ENCODE measurements around the gene VWC2L.

VWC2L gene

DNA sequence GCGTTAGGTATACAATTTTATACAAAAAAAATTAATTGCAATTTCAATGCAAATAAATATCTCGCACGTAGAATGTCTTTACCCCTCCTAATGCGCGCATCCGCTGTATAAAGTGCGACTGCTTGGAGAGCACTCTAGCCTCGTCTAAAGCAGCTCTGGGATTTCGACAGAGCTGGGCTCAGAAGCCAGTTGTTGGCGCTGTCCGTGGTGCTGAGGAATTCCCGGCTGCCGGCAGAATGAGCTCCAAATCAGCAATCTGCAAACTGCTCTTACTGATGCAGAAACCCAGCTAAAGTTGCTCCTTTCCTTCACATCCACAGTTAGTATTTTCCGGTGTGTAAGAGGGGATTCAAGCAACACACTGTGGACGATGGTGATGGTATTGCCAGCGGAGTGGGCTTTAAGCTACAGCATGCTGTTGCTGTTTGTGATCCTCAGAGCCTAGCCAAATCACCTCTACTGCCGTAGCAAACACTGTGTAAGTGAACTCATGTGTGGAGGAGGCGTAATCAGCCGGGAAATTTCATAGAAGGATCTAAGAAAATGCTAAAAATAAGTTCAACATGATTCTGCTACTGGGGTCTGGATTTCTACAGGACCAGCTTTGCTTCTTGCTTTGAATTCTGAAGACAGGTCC, at the start of gene VWC2L:
TSS of gene VWC2L (plus strand) at position 137 of the 637 bp plus-strand sequence. CDS start 3,140 bp downstream, outside the sequence.
- no peaks in the 10 kb centered on the region for H3K9me3 Mint-ChIP-seq
- H3K36me3 Mint-ChIP-seq = no peaks in the 10 kb centered on the region
- no peak within 1 kb of the TSS for H3K27ac Mint-ChIP-seq
- ATAC-seq (no peak), DNase-seq (ENCODE audit: low spot score in 2 of 2) (peak in 1 of 2 donors; percentile 47)
- no peaks in the 10 kb centered on the region for H3K4me1 Mint-ChIP-seq
- no peak within 1 kb of the TSS for H3K4me3 Mint-ChIP-seq

DNA sequence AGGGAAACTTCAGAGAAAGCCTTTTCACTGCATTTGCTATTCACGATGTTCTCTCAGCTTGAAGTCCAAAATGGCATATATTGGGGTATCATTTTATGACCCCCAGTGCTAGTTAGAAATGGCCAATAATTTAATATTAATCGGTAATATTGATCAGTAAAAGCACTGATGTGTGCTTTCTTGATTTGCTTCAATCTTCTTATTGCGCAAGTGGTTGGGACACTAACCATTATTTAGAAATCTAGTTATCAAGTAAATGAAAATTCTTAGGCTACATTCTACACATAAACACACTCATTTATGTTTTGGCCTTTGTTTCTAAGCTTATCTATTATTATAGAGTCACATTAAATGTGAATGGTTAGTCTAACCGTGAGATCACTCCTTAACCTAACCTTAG, 49.7 kb upstream of the VWC2L start:
- ATAC-seq (no peak), DNase-seq (ENCODE audit: low spot score in 2 of 2) (no peak)
- Mint-ChIP-seq H3K4me3 (no peak overlapping the region), H3K36me3 (no peaks in the 10 kb centered on the region), H3K4me1 (no peaks in the 10 kb centered on the region), H3K9me3 (peaks cover 8% of the 10 kb centered on the region), H3K27ac (no peak overlapping the region)

DNA sequence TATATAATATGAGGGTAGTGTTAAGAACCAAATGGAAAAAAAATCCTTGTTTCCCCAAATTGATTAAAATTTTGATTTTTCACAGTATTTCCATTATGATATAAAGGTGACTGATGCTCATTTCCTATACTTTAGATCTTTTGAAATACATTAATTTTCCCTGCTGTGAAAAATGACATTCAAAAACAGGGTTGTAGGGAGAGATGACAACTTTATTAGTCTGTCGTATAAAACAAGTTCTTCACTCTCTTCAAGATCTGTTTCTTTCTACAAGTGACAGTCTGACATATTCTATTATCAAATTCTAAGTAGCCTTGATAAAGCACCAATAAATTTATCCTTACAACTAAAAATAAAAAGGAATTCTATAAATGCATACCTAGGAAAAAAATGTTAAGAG, 45.3 kb upstream of the VWC2L start:
- DNase-seq (ENCODE audit: low spot score in 2 of 2) (no peak), ATAC-seq (no peak)
- H3K36me3 Mint-ChIP-seq = no peaks in the 10 kb centered on the region
- no peak overlapping the region for H3K27ac Mint-ChIP-seq
- no peak overlapping the region for H3K4me3 Mint-ChIP-seq
- H3K4me1 Mint-ChIP-seq = no peaks in the 10 kb centered on the region
- H3K9me3 Mint-ChIP-seq = peaks cover 7% of the 10 kb centered on the region

DNA sequence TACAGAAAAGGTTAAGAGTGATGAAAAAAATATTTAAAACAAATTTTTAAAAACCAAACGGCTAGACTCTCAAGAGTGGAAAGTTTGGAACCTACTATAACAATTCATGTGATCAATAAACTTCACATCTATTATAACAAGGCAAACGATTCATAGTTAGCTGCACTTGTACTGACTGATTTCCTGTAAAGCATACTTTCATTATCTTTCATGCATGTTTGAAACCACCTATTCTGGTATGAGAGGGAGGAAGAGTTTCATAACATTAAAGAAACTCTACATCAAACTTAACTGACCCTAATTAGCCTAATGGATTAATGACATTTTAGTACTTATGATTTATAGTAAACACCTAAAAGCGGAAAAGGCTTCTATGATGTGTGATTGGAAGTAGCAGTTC, 43.7 kb upstream of the VWC2L start:
- DNase-seq (ENCODE audit: low spot score in 2 of 2) (no peak), ATAC-seq (no peak)
- no peaks in the 10 kb centered on the region for H3K36me3 Mint-ChIP-seq
- no peaks in the 10 kb centered on the region for H3K4me1 Mint-ChIP-seq
- H3K4me3 Mint-ChIP-seq = no peak overlapping the region
- H3K9me3 Mint-ChIP-seq = peaks cover 9% of the 10 kb centered on the region
- H3K27ac Mint-ChIP-seq = no peak overlapping the region

DNA sequence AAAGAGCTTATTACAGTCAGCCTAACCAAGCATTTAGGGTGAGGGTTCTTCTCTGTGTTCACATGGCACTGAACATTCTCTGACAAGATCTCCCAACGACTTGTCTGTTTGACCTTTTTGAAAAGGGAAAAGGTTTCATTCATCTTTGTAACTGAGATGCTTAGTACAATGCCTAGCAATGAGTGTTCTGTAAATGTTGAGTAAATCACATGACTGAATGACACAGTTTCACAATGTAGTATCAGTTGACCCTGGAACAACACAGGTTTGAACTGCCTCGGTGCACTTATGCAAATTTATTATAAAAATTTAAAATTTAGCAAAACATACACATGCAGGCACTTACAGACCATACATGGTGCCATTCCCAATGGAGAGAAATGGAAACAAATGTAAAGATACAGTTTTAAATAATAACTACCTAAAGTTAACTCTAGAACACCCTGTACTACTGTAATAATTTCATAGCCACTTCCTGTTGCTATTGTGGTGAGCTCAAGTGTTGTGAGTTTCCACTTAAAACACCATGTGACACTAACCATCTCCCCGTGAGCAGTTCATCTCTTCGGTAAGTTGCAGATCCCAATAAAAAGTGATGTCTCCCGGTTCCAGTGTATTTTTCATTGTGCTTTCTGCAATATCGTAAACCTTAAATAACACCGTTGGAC, 34.1 kb upstream of the VWC2L start:
- H3K9me3 Mint-ChIP-seq = peaks cover 7% of the 10 kb centered on the region
- no peaks in the 10 kb centered on the region for H3K36me3 Mint-ChIP-seq
- no peaks in the 10 kb centered on the region for H3K4me1 Mint-ChIP-seq
- DNase-seq (ENCODE audit: low spot score in 2 of 2) = no peak
- H3K27ac Mint-ChIP-seq = no peak overlapping the region
- no peak overlapping the region for H3K4me3 Mint-ChIP-seq
- no peak for ATAC-seq

DNA sequence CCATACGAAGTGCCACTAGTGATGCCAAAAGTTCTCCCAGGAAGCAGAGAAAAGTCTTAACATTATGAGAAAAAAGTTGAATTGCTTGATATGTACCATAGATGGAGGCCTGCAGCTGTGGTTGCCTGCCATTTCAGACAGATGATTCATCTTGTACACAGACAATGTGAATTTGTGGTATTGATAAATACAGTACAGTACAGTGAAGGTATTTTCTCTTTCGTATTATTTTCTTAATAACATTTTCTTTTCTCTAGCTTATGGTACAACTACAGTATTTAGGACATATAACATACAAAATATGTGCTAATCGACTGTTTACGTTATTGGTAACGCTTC, 33.6 kb upstream of the VWC2L start:
- DNase-seq (ENCODE audit: low spot score in 2 of 2) (no peak), ATAC-seq (no peak)
- Mint-ChIP-seq H3K4me3 (no peak overlapping the region), H3K9me3 (peaks cover 5% of the 10 kb centered on the region), H3K36me3 (no peaks in the 10 kb centered on the region), H3K4me1 (no peaks in the 10 kb centered on the region), H3K27ac (no peak overlapping the region)

DNA sequence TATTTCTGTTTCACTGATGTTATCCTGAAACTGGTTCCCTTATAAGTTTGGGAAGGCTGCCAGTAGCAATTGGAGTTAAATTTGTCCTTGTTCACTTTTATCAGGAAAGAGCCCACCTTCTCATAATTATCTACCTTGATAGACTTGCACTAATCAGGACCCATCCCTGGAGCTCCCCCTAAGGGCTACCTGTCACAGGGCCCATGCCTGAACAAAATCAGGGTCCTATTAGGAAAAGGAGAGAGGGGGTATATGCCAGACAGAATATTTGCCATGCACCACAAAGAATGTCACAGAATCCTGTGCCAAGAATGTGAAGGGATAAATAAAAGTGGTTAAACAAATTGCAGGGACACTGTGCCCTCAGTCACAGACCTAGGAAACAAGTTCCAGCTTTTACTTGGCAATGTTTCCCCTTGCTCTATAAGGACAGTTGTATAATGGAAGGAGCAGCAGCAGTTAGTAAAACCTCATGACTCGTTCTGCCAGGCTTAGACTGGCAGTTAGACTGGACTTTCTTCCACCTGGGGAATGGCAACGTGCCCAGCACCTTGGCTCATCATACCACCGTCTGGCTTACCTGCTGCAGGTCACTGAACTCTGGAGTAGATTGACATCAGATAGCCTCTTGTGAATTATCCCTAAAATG, 32.3 kb upstream of the VWC2L start:
- Mint-ChIP-seq H3K36me3 (no peaks in the 10 kb centered on the region), H3K9me3 (peaks cover 5% of the 10 kb centered on the region), H3K4me1 (no peaks in the 10 kb centered on the region), H3K27ac (no peak overlapping the region), H3K4me3 (no peak overlapping the region)
- DNase-seq (ENCODE audit: low spot score in 2 of 2) (no peak), ATAC-seq (no peak)

DNA sequence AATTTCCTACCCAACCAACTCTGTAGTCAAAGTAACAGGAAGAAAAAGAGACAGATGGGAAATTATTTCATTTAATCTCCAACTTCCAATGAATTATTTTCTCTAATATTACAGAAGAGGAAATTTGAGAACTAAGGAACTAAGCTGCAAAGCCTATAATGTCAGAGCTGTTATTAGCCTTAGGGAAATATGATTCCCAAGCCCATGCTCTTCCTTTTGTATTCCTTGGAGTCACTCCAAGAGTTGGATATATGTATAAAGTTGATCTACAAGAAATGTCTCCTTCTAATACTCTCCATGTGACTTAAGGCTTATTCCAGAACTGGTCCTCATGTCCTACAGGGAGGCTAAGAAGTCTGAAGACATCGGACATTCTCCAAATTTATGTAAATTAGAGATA, 31.6 kb upstream of the VWC2L start:
- no peak for DNase-seq (ENCODE audit: low spot score in 2 of 2)
- Mint-ChIP-seq H3K9me3 (peaks cover 5% of the 10 kb centered on the region), H3K36me3 (no peaks in the 10 kb centered on the region), H3K4me3 (no peak overlapping the region), H3K4me1 (no peaks in the 10 kb centered on the region), H3K27ac (no peak overlapping the region)
- no peak for ATAC-seq

DNA sequence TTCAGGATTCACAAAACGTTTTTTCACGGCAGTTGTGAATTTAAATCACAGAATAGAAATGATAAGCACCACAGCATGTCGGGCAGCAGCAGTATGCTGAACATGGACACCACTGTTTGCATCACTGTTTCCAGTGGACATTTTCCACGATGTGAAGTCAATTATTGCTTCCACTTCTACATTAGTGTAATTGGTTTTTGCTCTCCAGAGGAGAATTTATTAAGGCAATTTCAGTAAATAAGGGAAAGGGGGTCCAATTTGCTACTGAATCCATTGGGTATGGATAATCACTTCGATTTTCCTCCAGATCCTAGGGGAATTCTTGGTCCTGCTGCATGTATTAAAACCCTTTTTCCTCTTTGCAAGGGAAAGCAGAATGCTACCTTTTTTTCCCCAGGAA, 30.2 kb upstream of the VWC2L start:
- Mint-ChIP-seq H3K36me3 (no peaks in the 10 kb centered on the region), H3K9me3 (peaks cover 5% of the 10 kb centered on the region), H3K4me3 (no peak overlapping the region), H3K4me1 (no peaks in the 10 kb centered on the region), H3K27ac (no peak overlapping the region)
- DNase-seq (ENCODE audit: low spot score in 2 of 2) (no peak), ATAC-seq (no peak)

DNA sequence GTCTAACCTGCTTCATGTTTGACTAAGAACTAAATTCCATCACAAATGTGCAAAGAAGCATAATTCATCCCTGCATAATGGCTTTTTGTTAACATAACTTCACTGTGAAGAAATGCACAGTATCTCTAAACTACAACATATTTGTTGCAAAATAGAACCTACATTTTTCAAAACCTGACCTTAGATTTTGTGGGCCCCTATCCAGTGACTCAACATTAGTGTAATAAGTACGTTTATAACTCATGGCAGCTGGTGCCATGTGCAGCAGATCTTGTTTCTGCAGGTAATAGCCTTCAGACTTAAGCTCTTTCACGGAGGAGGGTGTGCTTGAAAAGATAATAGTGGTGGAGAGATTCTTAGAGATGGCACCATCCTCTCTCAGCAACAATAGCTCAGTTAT, 28.6 kb upstream of the VWC2L start:
- DNase-seq (ENCODE audit: low spot score in 2 of 2) = no peak
- H3K27ac Mint-ChIP-seq = no peak overlapping the region
- peaks cover 2% of the 10 kb centered on the region for H3K9me3 Mint-ChIP-seq
- no peaks in the 10 kb centered on the region for H3K36me3 Mint-ChIP-seq
- H3K4me1 Mint-ChIP-seq = no peaks in the 10 kb centered on the region
- ATAC-seq = no peak
- H3K4me3 Mint-ChIP-seq = no peak overlapping the region

DNA sequence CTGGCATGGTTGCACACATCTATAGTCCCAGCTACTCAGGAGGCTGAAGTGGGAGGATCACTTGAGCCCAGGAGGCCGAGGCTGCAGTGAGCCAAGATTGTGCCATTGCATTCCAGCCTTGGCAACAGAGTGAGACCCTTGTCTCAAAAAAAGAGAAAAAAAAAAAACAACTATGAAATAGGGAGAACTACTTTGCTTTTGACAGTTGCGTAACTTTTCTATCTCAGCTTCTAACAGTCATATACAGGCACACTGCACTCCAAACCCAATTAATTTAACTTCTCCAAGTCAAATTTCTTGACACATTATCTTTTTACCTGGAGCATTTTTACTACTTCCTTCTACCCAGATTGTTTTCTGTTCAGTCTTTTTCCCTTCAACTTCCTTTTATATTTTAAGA, 24.1 kb upstream of the VWC2L start:
- no peaks in the 10 kb centered on the region for H3K36me3 Mint-ChIP-seq
- H3K4me1 Mint-ChIP-seq = no peaks in the 10 kb centered on the region
- DNase-seq (ENCODE audit: low spot score in 2 of 2) (no peak), ATAC-seq (no peak)
- no peak overlapping the region for H3K27ac Mint-ChIP-seq
- no peak overlapping the region for H3K4me3 Mint-ChIP-seq
- H3K9me3 Mint-ChIP-seq = no peaks in the 10 kb centered on the region

DNA sequence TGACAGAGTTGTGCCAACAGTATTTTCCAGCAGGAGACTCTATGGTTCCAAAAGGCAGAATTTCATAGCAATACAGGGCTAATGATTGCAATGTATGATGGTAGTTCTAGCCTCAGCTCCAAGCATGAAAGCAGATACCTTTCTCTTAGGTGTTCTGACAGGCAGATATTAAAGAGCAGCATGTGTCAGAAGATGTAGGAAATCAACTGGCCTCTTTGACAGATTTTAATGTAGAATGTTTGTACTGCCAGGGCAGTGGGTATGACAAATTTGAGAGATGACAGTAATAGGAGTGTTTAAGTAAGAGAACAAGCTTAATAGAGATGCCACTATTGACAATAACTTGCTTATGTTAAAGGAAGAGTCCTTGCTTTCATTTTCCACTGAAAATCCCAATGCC, 21.5 kb upstream of the VWC2L start:
- Mint-ChIP-seq H3K4me1 (no peaks in the 10 kb centered on the region), H3K36me3 (no peaks in the 10 kb centered on the region), H3K4me3 (no peak overlapping the region), H3K27ac (no peak overlapping the region), H3K9me3 (no peaks in the 10 kb centered on the region)
- ATAC-seq = no peak
- DNase-seq (ENCODE audit: low spot score in 2 of 2) = no peak

DNA sequence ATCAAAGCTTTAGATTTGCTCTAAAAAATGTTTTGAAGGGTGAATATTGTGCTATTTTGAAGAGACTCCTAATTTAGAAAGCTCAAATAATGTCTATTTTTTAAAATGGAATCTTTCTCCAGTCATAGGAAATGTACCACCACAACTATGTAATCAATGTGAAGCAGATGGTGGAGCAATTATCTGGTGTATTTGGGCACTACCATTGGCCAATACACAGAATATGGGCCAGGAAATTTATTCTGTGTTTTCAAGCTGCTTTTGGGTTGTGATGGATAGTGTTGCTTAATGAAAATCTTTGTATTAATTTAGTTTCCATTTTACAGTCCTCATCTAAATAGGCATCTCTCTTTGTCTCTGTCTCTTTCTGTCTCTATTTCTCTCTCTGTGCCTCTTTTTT, 17.1 kb upstream of the VWC2L start:
- H3K9me3 Mint-ChIP-seq = peaks cover 3% of the 10 kb centered on the region
- ATAC-seq (no peak), DNase-seq (ENCODE audit: low spot score in 2 of 2) (no peak)
- H3K4me1 Mint-ChIP-seq = no peaks in the 10 kb centered on the region
- no peak overlapping the region for H3K27ac Mint-ChIP-seq
- H3K4me3 Mint-ChIP-seq = no peak overlapping the region
- no peaks in the 10 kb centered on the region for H3K36me3 Mint-ChIP-seq

DNA sequence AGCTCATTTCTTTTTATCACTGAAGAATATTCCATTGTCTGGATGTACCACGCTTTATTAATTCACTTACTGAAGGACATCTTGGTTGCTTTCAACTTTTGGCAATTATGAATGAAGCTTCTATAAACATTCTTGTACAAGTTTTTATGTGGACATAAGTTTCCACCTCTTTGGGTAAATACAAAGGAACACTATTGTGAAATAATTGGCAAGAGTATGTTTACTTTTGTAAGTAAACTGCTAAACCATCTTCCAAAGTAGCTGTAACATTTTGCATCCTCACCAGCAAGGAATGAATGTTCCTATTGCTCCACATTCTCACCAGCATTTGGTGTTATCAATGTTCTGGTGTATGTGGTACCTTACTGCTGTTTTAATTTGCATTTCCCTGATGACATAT, 15.8 kb upstream of the VWC2L start:
- no peak for ATAC-seq
- no peak overlapping the region for H3K4me3 Mint-ChIP-seq
- no peaks in the 10 kb centered on the region for H3K4me1 Mint-ChIP-seq
- H3K36me3 Mint-ChIP-seq = no peaks in the 10 kb centered on the region
- DNase-seq (ENCODE audit: low spot score in 2 of 2) = no peak
- H3K27ac Mint-ChIP-seq = no peak overlapping the region
- peaks cover 3% of the 10 kb centered on the region for H3K9me3 Mint-ChIP-seq

DNA sequence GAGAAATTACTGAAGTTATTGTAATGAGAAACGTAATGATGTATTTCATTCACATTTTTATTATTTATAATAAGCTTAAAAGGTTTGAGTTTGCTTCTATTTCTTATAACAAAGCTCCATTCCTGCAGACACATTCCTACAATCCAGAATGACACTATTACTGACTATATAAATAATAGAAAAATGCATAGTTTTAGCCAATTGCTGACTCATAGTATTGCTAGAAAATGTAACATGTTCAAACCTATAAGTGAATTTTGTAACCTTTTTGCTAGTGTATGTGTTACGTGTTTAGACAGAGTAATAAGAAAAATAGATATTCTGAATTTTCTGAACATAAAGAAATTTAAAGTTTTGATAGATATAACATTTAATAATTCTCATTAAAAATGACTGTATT, 9.3 kb upstream of the VWC2L start:
- no peak overlapping the region for H3K27ac Mint-ChIP-seq
- no peaks in the 10 kb centered on the region for H3K9me3 Mint-ChIP-seq
- H3K4me3 Mint-ChIP-seq = no peak overlapping the region
- no peaks in the 10 kb centered on the region for H3K36me3 Mint-ChIP-seq
- no peak for DNase-seq (ENCODE audit: low spot score in 2 of 2)
- no peaks in the 10 kb centered on the region for H3K4me1 Mint-ChIP-seq
- no peak for ATAC-seq

DNA sequence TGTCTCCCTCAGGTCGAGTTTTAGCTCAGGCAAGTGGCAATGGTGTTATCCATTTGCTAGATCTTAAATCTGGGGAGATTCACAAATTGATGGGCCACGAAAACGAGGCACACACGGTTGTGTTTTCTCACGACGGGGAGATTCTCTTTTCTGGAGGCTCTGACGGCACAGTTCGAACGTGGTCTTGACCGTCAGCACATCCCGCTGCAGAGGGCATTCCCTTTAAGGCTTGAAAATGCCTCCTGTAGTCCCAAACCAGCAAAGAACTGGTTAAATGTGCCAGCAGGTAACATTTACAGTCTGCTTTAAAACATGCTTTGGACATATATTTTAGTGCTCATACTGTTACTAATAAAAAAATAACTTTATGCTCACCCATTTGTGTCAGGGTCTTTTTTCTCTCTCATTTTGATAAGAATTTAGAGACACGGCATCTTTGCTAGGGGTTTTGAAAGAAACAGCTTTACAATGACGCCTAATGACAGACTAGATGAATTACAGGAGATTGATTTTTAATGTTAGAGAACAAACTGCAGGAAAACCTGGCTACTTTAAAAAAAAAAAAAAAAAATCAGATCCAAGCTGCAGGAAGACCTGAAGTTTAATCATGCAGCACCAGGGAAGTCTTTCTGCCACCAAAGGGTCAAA, 602 bp upstream of the VWC2L start:
- DNase-seq (ENCODE audit: low spot score in 2 of 2) = no peak
- H3K4me1 Mint-ChIP-seq = no peaks in the 10 kb centered on the region
- no peak for ATAC-seq
- no peaks in the 10 kb centered on the region for H3K36me3 Mint-ChIP-seq
- no peaks in the 10 kb centered on the region for H3K9me3 Mint-ChIP-seq
- no peak overlapping the region for H3K27ac Mint-ChIP-seq
- no peak overlapping the region for H3K4me3 Mint-ChIP-seq
